Measurements from ENCODE around the gene IQGAP1. TPM values are rescaled to one million over a fixed set of nuclear protein-coding genes. Genes with fewer than 3 reads are reported as not detected.

The IQGAP1 gene
- total and polyA plus RNA-seq, 9 of the 15 experiments (the other 6 are each of a cell fraction or from before 2014, with no cell fraction given): 37.6 to 143 (median 77.7) TPM

DNA sequence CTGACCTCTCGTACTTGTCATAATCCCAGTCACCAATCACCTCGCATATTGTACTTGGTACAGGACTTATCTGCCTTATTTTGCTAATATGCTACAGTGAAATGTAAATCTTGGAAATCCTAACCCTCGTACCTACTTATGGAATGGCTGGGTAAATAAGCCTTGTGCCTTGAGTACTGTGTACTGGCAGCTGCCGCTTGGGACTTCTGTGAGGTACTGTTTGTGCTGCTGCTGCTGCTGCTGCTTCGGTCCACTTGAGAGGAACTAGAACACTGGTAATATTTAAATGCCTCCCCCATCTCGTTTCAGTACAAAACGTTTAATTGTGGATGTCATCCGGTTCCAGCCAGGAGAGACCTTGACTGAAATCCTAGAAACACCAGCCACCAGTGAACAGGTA lies 99.1 kb downstream of the IQGAP1 start:
- no peak for ATAC-seq
- Histone ChIP-seq H3K9me3 (replicated peaks; ENCODE audit: control insufficient read depth, insufficient read depth, low read depth, low read length) (no peaks in the 10 kb centered on the region), H3K36me3 (ENCODE audit: control insufficient read depth, insufficient read depth, low read length) (peaks cover 79% of the 10 kb centered on the region), H3K4me3 (no peak overlapping the region), H3K4me2 (ENCODE audit: insufficient read depth, low read length) (no peak overlapping the region), H3K27ac (ENCODE audit: extremely low read depth, low read depth, low read length) (no peak overlapping the region), H3K27me3 (ENCODE audit: control insufficient read depth in 2 of 2, insufficient read depth in 2 of 2, low read length in 2 of 2) (no peaks in the 10 kb centered on the region), H3K9ac (ENCODE audit: insufficient read depth in 1 of 2, low read depth in 2 of 2, low read length in 2 of 2) (no peak overlapping the region), H2AFZ (ENCODE audit: low read depth, low read length) (no peak overlapping the region), H3K79me2 (ENCODE audit: control insufficient read depth, insufficient read depth, low read length) (no peaks in the 10 kb centered on the region), H4K20me1 (replicated peaks; ENCODE audit: control insufficient read depth, insufficient read depth, low read length) (no peaks in the 10 kb centered on the region; the same call in 1 of the 2 replicates), H3K9me1 (ENCODE audit: control insufficient read depth, insufficient read depth, low read length) (no peaks in the 10 kb centered on the region), H3K4me1 (replicated peaks in 1 of 2; ENCODE audit: control insufficient read depth in 2 of 2, insufficient read depth in 2 of 2, low read length in 2 of 2) (no peaks in the 10 kb centered on the region)
- intact Hi-C loops (cut with micrococcal nuclease) (loop anchor here (10.0 kb wide), 1 partner anchor 208 kb away; no protein-coding TSS in a partner anchor), in situ Hi-C loops (cut with MboI) (no loop called here)
- 84% methylated on average over 8 of the region's 8 CpGs for WGBS (ENCODE audit: insufficient coverage, low coverage, missing lambda C conversion rate)
- TF ChIP-seq RBBP5 (IDR thresholded peaks at IDR 0.05; ENCODE audit: borderline replicate concordance, insufficient read depth, low read length, poor library complexity, severe bottlenecking) (no peak), ATF7 (IDR thresholded peaks at IDR 0.05) (no peak), ZNF12 (CRISPR knock-in tag; IDR thresholded peaks at IDR 0.05) (no peak), FIP1L1 (IDR thresholded peaks at IDR 0.05; ENCODE audit: low read depth, low read length, poor library complexity, severe bottlenecking) (no peak), TCF7L2 (IDR thresholded peaks at IDR 0.05; ENCODE audit: low read depth, low read length) (no peak), KLF16 (IDR thresholded peaks at IDR 0.05) (no peak), ZFP30 (CRISPR knock-in tag; IDR thresholded peaks at IDR 0.05; ENCODE audit: borderline replicate concordance) (no peak), ZNF445 (CRISPR knock-in tag; IDR thresholded peaks at IDR 0.05; ENCODE audit: low read depth) (no peak)
- TF ChIP-seq, protein P1, sequence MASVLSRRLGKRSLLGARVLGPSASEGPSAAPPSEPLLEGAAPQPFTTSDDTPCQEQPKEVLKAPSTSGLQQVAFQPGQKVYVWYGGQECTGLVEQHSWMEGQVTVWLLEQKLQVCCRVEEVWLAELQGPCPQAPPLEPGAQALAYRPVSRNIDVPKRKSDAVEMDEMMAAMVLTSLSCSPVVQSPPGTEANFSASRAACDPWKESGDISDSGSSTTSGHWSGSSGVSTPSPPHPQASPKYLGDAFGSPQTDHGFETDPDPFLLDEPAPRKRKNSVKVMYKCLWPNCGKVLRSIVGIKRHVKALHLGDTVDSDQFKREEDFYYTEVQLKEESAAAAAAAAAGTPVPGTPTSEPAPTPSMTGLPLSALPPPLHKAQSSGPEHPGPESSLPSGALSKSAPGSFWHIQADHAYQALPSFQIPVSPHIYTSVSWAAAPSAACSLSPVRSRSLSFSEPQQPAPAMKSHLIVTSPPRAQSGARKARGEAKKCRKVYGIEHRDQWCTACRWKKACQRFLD (CRISPR knock-in tag; IDR thresholded peaks at IDR 0.05): no peak
- TF ChIP-seq, protein P2, sequence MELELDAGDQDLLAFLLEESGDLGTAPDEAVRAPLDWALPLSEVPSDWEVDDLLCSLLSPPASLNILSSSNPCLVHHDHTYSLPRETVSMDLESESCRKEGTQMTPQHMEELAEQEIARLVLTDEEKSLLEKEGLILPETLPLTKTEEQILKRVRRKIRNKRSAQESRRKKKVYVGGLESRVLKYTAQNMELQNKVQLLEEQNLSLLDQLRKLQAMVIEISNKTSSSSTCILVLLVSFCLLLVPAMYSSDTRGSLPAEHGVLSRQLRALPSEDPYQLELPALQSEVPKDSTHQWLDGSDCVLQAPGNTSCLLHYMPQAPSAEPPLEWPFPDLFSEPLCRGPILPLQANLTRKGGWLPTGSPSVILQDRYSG (tag; conservative IDR thresholded peaks at IDR 0.05; ENCODE audit: low read depth): no peak
- TF ChIP-seq, protein P3, sequence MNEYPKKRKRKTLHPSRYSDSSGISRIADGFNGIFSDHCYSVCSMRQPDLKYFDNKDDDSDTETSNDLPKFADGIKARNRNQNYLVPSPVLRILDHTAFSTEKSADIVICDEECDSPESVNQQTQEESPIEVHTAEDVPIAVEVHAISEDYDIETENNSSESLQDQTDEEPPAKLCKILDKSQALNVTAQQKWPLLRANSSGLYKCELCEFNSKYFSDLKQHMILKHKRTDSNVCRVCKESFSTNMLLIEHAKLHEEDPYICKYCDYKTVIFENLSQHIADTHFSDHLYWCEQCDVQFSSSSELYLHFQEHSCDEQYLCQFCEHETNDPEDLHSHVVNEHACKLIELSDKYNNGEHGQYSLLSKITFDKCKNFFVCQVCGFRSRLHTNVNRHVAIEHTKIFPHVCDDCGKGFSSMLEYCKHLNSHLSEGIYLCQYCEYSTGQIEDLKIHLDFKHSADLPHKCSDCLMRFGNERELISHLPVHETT (CRISPR knock-in tag; conservative IDR thresholded peaks at IDR 0.05 in 1 of 2, IDR thresholded peaks at IDR 0.05 in 1 of 2): no peak
- TF ChIP-seq, protein P4, sequence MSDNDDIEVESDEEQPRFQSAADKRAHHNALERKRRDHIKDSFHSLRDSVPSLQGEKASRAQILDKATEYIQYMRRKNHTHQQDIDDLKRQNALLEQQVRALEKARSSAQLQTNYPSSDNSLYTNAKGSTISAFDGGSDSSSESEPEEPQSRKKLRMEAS (CRISPR knock-in tag; IDR thresholded peaks at IDR 0.05): no peak
- BruUV-seq (replicated peaks): no TSS peak
- ChIA-PET POLR2A (no interaction called here), CTCF (ENCODE audit: low intra/inter-chr PET ratio) (no interaction called here)
- no peak for DNase-seq (ENCODE audit: extremely low read depth in 1 of 4, low spot score in 3 of 4)
- FAIRE-seq: no peak
